Measurements from ENCODE around the gene CLBA1. TPM values are rescaled to one million over a fixed set of nuclear protein-coding genes. Genes with fewer than 3 reads are reported as not detected.
A peak's percentile ranks its signal among the peaks of the same experiment; 100 is the strongest.

CLBA1 gene
- total and polyA plus RNA-seq, 9 of the 15 experiments (the other 6 are each of a cell fraction or from before 2014, with no cell fraction given), result 0.04 to 3.9 (median 2.6) TPM

GRCh38 chr14:104985675-104986486 lies at the start of gene CLBA1 (continued):
- TF ChIP-seq REST (IDR thresholded peaks at IDR 0.05; ENCODE audit: borderline replicate concordance) (peak; percentile 67), REST (CRISPR knock-in tag; IDR thresholded peaks at IDR 0.05; ENCODE audit: low read depth) (no peak), CXXC5 (CRISPR knock-in tag; IDR thresholded peaks at IDR 0.05) (peak; percentile 73), BCOR (IDR thresholded peaks at IDR 0.05) (no peak), ATF4 (CRISPR knock-in tag; IDR thresholded peaks at IDR 0.05) (no peak), GMEB1 (CRISPR knock-in tag; IDR thresholded peaks at IDR 0.05) (peak; percentile 94), ATF1 (CRISPR knock-in tag; IDR thresholded peaks at IDR 0.05) (no peak), ATF1 (tag; IDR thresholded peaks at IDR 0.05) (peak; percentile 53), SP1 (CRISPR knock-in tag; IDR thresholded peaks at IDR 0.05) (0 out of 2 replicates have a peak, but pooled peaks have one; percentile 21), RBFOX2 (IDR thresholded peaks at IDR 0.05; ENCODE audit: low read depth, low read length) (peak; percentile 35), ETV5 (CRISPR knock-in tag; IDR thresholded peaks at IDR 0.05; ENCODE audit: low read depth) (peak; percentile 86), FIP1L1 (IDR thresholded peaks at IDR 0.05; ENCODE audit: low read depth, low read length, poor library complexity, severe bottlenecking) (peak; percentile 60), NFATC3 (IDR thresholded peaks at IDR 0.05) (no peak), ZNF695 (CRISPR knock-in tag; IDR thresholded peaks at IDR 0.05) (no peak), NR4A1 (CRISPR knock-in tag; IDR thresholded peaks at IDR 0.05) (0 out of 2 replicates have a peak, but pooled peaks have one; percentile 23), NR4A1 (tag; IDR thresholded peaks at IDR 0.05) (no peak), L3MBTL2 (IDR thresholded peaks at IDR 0.05) (peak; percentile 41; the same call in 1 of the 2 replicates), ZFX (CRISPR knock-in tag; IDR thresholded peaks at IDR 0.05) (peak; percentile 49), POLR2G (IDR thresholded peaks at IDR 0.05; ENCODE audit: low read depth, low read length) (peak; percentile 30), CSDE1 (IDR thresholded peaks at IDR 0.05) (peak in 1 of 2 experiments; percentile 74; a peak in 1 of 4 replicates)

All from K562 (cell line).